Central memory CD8-positive, alpha-beta T cell (primary cell): ENCODE data around the gene CD7.
"Not testable (repeated sequence)": the region's sequence is repeated elsewhere in the genome, so short reads cannot be mapped to it uniquely, and the experiment has no call there.

ENCODE experiments used
- ATAC-seq: fragments of 150-1000 bp; cut with Tn5 transposase; replicated peaks from 2 replicates; pipeline ENCODE4 v1.10.0; 2022; ENCODE audit warnings: mild to moderate bottlenecking, moderate FRiP score, moderate number of reproducible peaks; ENCODE audit not compliant: poor library complexity, severe bottlenecking; ENCODE audit errors: extremely low read depth
- DNase-seq, 2 donors: peaks; one replicate each; pipeline ENCODE4 v3.0.0; 2021; ENCODE audit warnings: low spot score in 2 of 2
- H3K27ac Mint-ChIP-seq: one replicate; pipeline ENCODE4 v1.8.0; 2022; ENCODE audit warnings: low read depth, mild to moderate bottlenecking, moderate library complexity, mixed read lengths
- H3K27me3 Mint-ChIP-seq: one replicate; pipeline ENCODE4 v1.8.0; 2022; ENCODE audit warnings: mixed read lengths
- H3K36me3 Mint-ChIP-seq: one replicate; pipeline ENCODE4 v1.8.0; 2022; ENCODE audit warnings: mild to moderate bottlenecking, moderate library complexity, mixed read lengths; ENCODE audit not compliant: insufficient read depth
- H3K4me1 Mint-ChIP-seq: one replicate; pipeline ENCODE4 v1.8.0; 2022; ENCODE audit warnings: mixed read lengths
- H3K4me3 Mint-ChIP-seq: one replicate; pipeline ENCODE4 v1.8.0; 2022; ENCODE audit warnings: mild to moderate bottlenecking, moderate library complexity, mixed read lengths
- H3K9me3 Mint-ChIP-seq: one replicate; pipeline ENCODE4 v1.8.0; 2022; ENCODE audit warnings: mixed read lengths

The CD7 gene

GRCh38 chr17:82351713-82352488, 34.5 kb upstream of the CD7 start:
- H3K9me3 Mint-ChIP-seq: no peaks in the 10 kb centered on the region
- DNase-seq (peak; percentile 71 to 76), ATAC-seq (peak; percentile 76)
- peaks cover 4% of the 10 kb centered on the region for H3K36me3 Mint-ChIP-seq
- H3K27me3 Mint-ChIP-seq: peaks cover 28% of the 10 kb centered on the region
- no peaks in the 10 kb centered on the region for H3K4me1 Mint-ChIP-seq
- no peak overlapping the region for H3K27ac Mint-ChIP-seq
- H3K4me3 Mint-ChIP-seq: no peak overlapping the region

- Mint-ChIP-seq H3K27ac (no peak overlapping the region), H3K4me3 (no peak overlapping the region), H3K36me3 (peaks cover 4% of the 10 kb centered on the region), H3K27me3 (peaks cover 34% of the 10 kb centered on the region), H3K4me1 (no peaks in the 10 kb centered on the region), H3K9me3 (no peaks in the 10 kb centered on the region)
- DNase-seq (no peak), ATAC-seq (peak; percentile 13)
Measured at GRCh38 chr17:82351254-82351712, 33.9 kb upstream of the CD7 start.

GRCh38 chr17:82350182-82351030, 33.0 kb upstream of the CD7 start:
- H3K36me3 Mint-ChIP-seq: peaks cover 4% of the 10 kb centered on the region
- DNase-seq: no peak

GRCh38 chr17:82349287-82349701, 31.9 kb upstream of the CD7 start:
- DNase-seq (no peak), ATAC-seq (no peak)
- Mint-ChIP-seq H3K27ac (no peak overlapping the region), H3K9me3 (no peaks in the 10 kb centered on the region), H3K36me3 (peaks cover 4% of the 10 kb centered on the region), H3K4me3 (no peak overlapping the region), H3K27me3 (peaks cover 26% of the 10 kb centered on the region), H3K4me1 (no peaks in the 10 kb centered on the region)

More at GRCh38 chr17:82350182-82351030, 33.0 kb upstream of the CD7 start:
- H3K27me3 Mint-ChIP-seq: peaks cover 36% of the 10 kb centered on the region
- no peak overlapping the region for H3K4me3 Mint-ChIP-seq
- H3K9me3 Mint-ChIP-seq: no peaks in the 10 kb centered on the region
- H3K27ac Mint-ChIP-seq: no peak overlapping the region
- H3K4me1 Mint-ChIP-seq: no peaks in the 10 kb centered on the region
- ATAC-seq: no peak

DNA sequence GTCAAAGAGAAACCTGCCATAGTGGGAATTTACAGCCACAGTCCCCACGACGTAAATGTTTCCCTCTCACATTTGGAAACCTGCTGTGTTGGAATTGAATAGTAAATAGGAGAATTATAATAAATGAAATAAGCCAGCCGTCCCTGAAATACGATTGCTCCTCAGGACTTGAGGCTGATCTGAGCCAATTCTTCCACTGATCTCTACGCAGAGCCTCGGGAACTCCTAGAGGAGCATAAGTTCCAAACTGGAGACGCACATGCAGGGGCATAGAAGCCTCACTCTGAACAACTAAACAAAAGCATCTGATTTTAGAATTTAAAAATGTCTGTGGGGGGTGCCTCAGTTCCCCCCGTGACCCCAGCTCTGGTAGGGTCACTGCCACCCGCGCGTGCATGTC, 31.5 kb upstream of the CD7 start:
- Mint-ChIP-seq H3K27ac (no peak overlapping the region), H3K36me3 (peaks cover 4% of the 10 kb centered on the region), H3K27me3 (peaks cover 26% of the 10 kb centered on the region), H3K9me3 (no peaks in the 10 kb centered on the region), H3K4me3 (no peak overlapping the region), H3K4me1 (no peaks in the 10 kb centered on the region)
- no peak for DNase-seq
- no peak for ATAC-seq

GRCh38 chr17:82348434-82348833, 31.0 kb upstream of the CD7 start:
- Mint-ChIP-seq H3K9me3 (no peaks in the 10 kb centered on the region), H3K36me3 (peaks cover 4% of the 10 kb centered on the region), H3K4me3 (no peak overlapping the region), H3K4me1 (no peaks in the 10 kb centered on the region), H3K27me3 (peaks cover 26% of the 10 kb centered on the region), H3K27ac (no peak overlapping the region)
- DNase-seq (no peak), ATAC-seq (no peak)

DNA sequence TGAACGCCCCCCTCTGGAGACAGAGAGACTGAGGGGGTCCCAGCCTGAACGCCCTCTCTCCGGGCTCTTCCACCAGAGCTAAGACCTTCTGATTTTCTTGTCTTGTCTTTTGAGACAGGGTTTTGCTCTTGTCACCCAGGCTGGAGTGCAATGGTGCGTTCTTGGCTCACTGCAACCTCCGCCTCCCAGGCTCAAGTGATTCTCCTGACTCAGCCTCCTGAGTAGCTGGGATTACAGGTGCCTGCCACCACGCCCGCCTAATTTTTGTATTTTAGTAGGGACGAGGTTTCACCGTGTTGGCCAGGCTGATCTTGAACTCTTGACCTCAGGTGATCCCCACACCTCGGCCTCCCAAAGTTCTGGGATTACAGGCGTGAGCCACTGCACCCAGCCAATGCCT, 30.6 kb upstream of the CD7 start:
- DNase-seq, H3K4me3 Mint-ChIP-seq, H3K9me3 Mint-ChIP-seq, H3K36me3 Mint-ChIP-seq, H3K27ac Mint-ChIP-seq, ATAC-seq, H3K4me1 Mint-ChIP-seq: not testable (repeated sequence)
- H3K27me3 Mint-ChIP-seq: peaks cover 26% of the 10 kb centered on the region

GRCh38 chr17:82346342-82347300, 29.2 kb upstream of the CD7 start:
- H3K27me3 Mint-ChIP-seq: peaks cover 26% of the 10 kb centered on the region
- H3K4me3 Mint-ChIP-seq: no peak overlapping the region
- H3K9me3 Mint-ChIP-seq: no peaks in the 10 kb centered on the region
- no peak for DNase-seq
- H3K36me3 Mint-ChIP-seq: no peaks in the 10 kb centered on the region
- H3K4me1 Mint-ChIP-seq: no peaks in the 10 kb centered on the region
- no peak for ATAC-seq
- H3K27ac Mint-ChIP-seq: no peak overlapping the region

DNA sequence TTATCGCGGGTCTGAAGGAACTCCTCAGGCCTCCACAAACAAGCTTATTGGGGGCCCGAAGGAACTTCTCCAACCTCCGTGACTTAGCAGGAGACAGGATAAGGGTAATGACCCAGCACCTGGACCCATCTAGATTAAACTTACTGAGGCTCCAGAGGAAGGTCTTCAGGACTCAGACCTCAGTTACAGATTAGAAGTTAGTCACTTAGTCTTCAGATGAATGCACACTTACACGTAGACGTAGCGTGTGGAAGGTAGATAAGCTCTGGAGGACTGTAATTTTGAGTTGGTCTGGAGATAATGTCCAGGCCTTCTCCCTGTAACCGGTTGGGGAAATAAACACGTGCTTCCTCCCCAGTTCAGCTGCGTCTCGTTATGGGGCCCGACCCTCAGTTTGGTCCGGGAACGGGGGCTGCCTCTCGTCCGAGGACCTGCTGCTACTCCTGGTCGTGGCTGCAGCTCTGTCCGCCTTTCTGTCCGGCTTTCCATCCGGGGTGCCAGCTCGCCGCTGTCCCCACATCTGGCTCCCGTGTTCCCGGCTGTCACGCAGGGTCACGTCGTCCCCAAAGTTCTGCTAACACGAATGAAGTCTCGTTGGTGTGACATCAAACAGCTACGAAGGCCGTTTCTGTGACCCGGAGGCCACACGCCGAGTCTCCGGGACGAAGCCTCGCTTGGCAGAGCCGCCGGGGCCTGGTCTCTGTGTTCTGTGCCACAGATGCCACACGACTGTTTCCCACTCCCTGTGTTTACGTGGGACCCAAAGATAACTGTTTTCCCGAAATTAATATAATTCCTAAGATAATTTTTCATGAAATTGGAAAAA, 28.0 kb upstream of the CD7 start:
- H3K4me3 Mint-ChIP-seq: no peak overlapping the region
- peaks cover 26% of the 10 kb centered on the region for H3K27me3 Mint-ChIP-seq

GRCh38 chr17:82344175-82344907, 26.9 kb upstream of the CD7 start:
- peaks cover 23% of the 10 kb centered on the region for H3K27me3 Mint-ChIP-seq
- ATAC-seq (no peak), DNase-seq (no peak)
- H3K27ac Mint-ChIP-seq: no peak overlapping the region
- no peaks in the 10 kb centered on the region for H3K4me1 Mint-ChIP-seq
- H3K4me3 Mint-ChIP-seq: no peak overlapping the region
- no peaks in the 10 kb centered on the region for H3K9me3 Mint-ChIP-seq
- no peaks in the 10 kb centered on the region for H3K36me3 Mint-ChIP-seq

More for the DNA sequence above, 28.0 kb upstream of the CD7 start:
- DNase-seq (no peak), ATAC-seq (no peak)
- no peaks in the 10 kb centered on the region for H3K36me3 Mint-ChIP-seq
- H3K9me3 Mint-ChIP-seq: no peaks in the 10 kb centered on the region
- no peaks in the 10 kb centered on the region for H3K4me1 Mint-ChIP-seq
- H3K27ac Mint-ChIP-seq: no peak overlapping the region

GRCh38 chr17:82343560-82343959, 26.2 kb upstream of the CD7 start:
- ATAC-seq (no peak), DNase-seq (no peak)
- H3K27me3 Mint-ChIP-seq: peaks cover 15% of the 10 kb centered on the region
- H3K4me3 Mint-ChIP-seq: no peak overlapping the region
- H3K36me3 Mint-ChIP-seq: no peaks in the 10 kb centered on the region
- H3K9me3 Mint-ChIP-seq: no peaks in the 10 kb centered on the region
- H3K4me1 Mint-ChIP-seq: no peaks in the 10 kb centered on the region
- H3K27ac Mint-ChIP-seq: no peak overlapping the region
